Astrocyte (in vitro differentiated cells and primary cell): ENCODE data around the gene STX17. TPM values are rescaled to one million over a fixed set of nuclear protein-coding genes. Genes with fewer than 3 reads are reported as not detected.

Source experiments
- DNase-seq: peaks from one replicate; pipeline ENCODE4 v3.0.0-alpha.2; 2010; ENCODE audit warnings: low read depth
- FAIRE-seq: peaks from 2 replicates; lab custom pipeline; 2011; peaks lifted over from hg19 to GRCh38; lab: Jason Lieb, UNC
- H2AFZ ChIP-seq: 2 replicates; pipeline ENCODE4 v1.6.0; 2012; ENCODE audit warnings: low read depth, low read length, inconsistent platforms
- H3K27ac ChIP-seq: 2 replicates; pipeline ENCODE4 v1.5.1; 2011; ENCODE audit warnings: low read depth, low read length, inconsistent platforms
- H3K27me3 ChIP-seq: 2 replicates; pipeline ENCODE4 v1.6.0; 2011; ENCODE audit warnings: low read length, inconsistent platforms; ENCODE audit not compliant: insufficient read depth
- H3K36me3 ChIP-seq: 2 replicates; pipeline ENCODE4 v1.5.1; 2011; ENCODE audit warnings: low read length, inconsistent platforms; ENCODE audit not compliant: insufficient read depth
- H3K4me1 ChIP-seq: 2 replicates; pipeline ENCODE4 v1.5.1; 2011; ENCODE audit warnings: low read length, inconsistent platforms; ENCODE audit not compliant: insufficient read depth
- H3K4me2 ChIP-seq: 2 replicates; pipeline ENCODE4 v1.6.0; 2012; ENCODE audit warnings: low read length, inconsistent platforms
- H3K4me3 ChIP-seq: 2 replicates; pipeline ENCODE4 v1.5.1; 2011; ENCODE audit warnings: low read depth, mild to moderate bottlenecking, low read length, inconsistent platforms; ENCODE audit not compliant: insufficient read depth
- H3K79me2 ChIP-seq: 2 replicates; pipeline ENCODE4 v1.6.0; 2012; ENCODE audit warnings: mild to moderate bottlenecking, low read length, inconsistent platforms; ENCODE audit not compliant: insufficient read depth
- H3K9ac ChIP-seq: 2 replicates; pipeline ENCODE4 v1.6.0; 2012; ENCODE audit warnings: mild to moderate bottlenecking, low read length, inconsistent platforms
- H3K9me3 ChIP-seq: 2 replicates; pipeline ENCODE4 v1.5.1; 2012; ENCODE audit warnings: low read depth, mild to moderate bottlenecking, low read length, inconsistent platforms; ENCODE audit not compliant: insufficient read depth
- H4K20me1 ChIP-seq: 2 replicates; pipeline ENCODE4 v1.6.0; 2012; ENCODE audit warnings: low read length, inconsistent platforms; ENCODE audit not compliant: insufficient read depth
- H3K27ac Mint-ChIP-seq: one replicate; pipeline ENCODE4 v1.8.0; 2021; ENCODE audit warnings: mild to moderate bottlenecking, mixed read lengths; ENCODE audit not compliant: unreplicated experiment
- H3K27me3 Mint-ChIP-seq: one replicate; pipeline ENCODE4 v1.8.0; 2021; ENCODE audit warnings: low read depth, mixed read lengths; ENCODE audit not compliant: unreplicated experiment
- H3K36me3 Mint-ChIP-seq: one replicate; pipeline ENCODE4 v1.8.0; 2021; ENCODE audit warnings: low read depth, mixed read lengths; ENCODE audit not compliant: unreplicated experiment
- H3K4me1 Mint-ChIP-seq: one replicate; pipeline ENCODE4 v1.8.0; 2021; ENCODE audit warnings: low read depth, mixed read lengths; ENCODE audit not compliant: unreplicated experiment
- H3K4me3 Mint-ChIP-seq: one replicate; pipeline ENCODE4 v1.8.0; 2021; ENCODE audit warnings: mild to moderate bottlenecking, moderate library complexity, mixed read lengths; ENCODE audit not compliant: unreplicated experiment
- H3K9me3 Mint-ChIP-seq: one replicate; pipeline ENCODE4 v1.8.0; 2021; ENCODE audit warnings: mild to moderate bottlenecking, mixed read lengths; ENCODE audit not compliant: unreplicated experiment
- CTCF ChIP-seq: IDR thresholded peaks from 2 replicates; pipeline ENCODE4 v1.5.1; 2011; ENCODE audit warnings: low read depth, mild to moderate bottlenecking, inconsistent platforms, low read length, moderate library complexity; ENCODE audit not compliant: insufficient read depth
- EZH2 ChIP-seq: IDR thresholded peaks from 2 replicates; pipeline ENCODE4 v1.6.1; 2012; ENCODE audit warnings: mild to moderate bottlenecking, low read length, inconsistent platforms; ENCODE audit not compliant: insufficient read depth
- total RNA-seq: library from RNA; stranded (reverse); gene quantifications from 2 replicates; pipeline ENCODE4 v1.2.1, GENCODE V29; 2021

Gene STX17
- total RNA-seq, 1 donor from 2014 or later, result 28.3 TPM

GRCh38 chr9:99868845-99869244, 37.6 kb upstream of the STX17 start:
- no peaks in the 10 kb centered on the region for H3K27me3 ChIP-seq
- H3K4me3 Mint-ChIP-seq, result no peak overlapping the region
- no peaks in the 10 kb centered on the region for H3K79me2 ChIP-seq
- H3K27me3 Mint-ChIP-seq, result no peaks in the 10 kb centered on the region
- no peak overlapping the region for H3K27ac Mint-ChIP-seq
- H2AFZ ChIP-seq, result no peak overlapping the region
- peaks cover 2% of the 10 kb centered on the region for H4K20me1 ChIP-seq
- TF ChIP-seq EZH2 (no peak), CTCF (no peak)
- peaks cover 41% of the 10 kb centered on the region for H3K4me1 Mint-ChIP-seq
- H3K9me3 Mint-ChIP-seq, result no peaks in the 10 kb centered on the region
- peaks cover 10% of the 10 kb centered on the region for H3K4me1 ChIP-seq
- DNase-seq (no peak), FAIRE-seq (peak; percentile 55)
- H3K9me3 ChIP-seq, result no peaks in the 10 kb centered on the region
- H3K9ac ChIP-seq, result no peak overlapping the region
- no peak overlapping the region for H3K4me2 ChIP-seq
- no peak overlapping the region for H3K4me3 ChIP-seq
- no peaks in the 10 kb centered on the region for H3K36me3 ChIP-seq
- H3K36me3 Mint-ChIP-seq, result no peaks in the 10 kb centered on the region
- no peak overlapping the region for H3K27ac ChIP-seq

GRCh38 chr9:99870126-99870525, 36.3 kb upstream of the STX17 start:
- H3K4me1 Mint-ChIP-seq, result peaks cover 51% of the 10 kb centered on the region

More at GRCh38 chr9:99870126-99870525, 36.3 kb upstream of the STX17 start:
- Histone ChIP-seq H3K9me3 (no peaks in the 10 kb centered on the region), H3K9ac (no peak overlapping the region), H3K27ac (no peak overlapping the region), H3K4me2 (peak overlapping the region; percentile 15), H3K27me3 (peaks cover 3% of the 10 kb centered on the region), H3K79me2 (no peaks in the 10 kb centered on the region), H4K20me1 (peaks cover 6% of the 10 kb centered on the region), H2AFZ (no peak overlapping the region), H3K4me1 (peaks cover 14% of the 10 kb centered on the region), H3K4me3 (no peak overlapping the region), H3K36me3 (no peaks in the 10 kb centered on the region)
- Mint-ChIP-seq H3K27ac (peak overlapping the region; percentile 67), H3K4me3 (no peak overlapping the region), H3K27me3 (no peaks in the 10 kb centered on the region), H3K36me3 (no peaks in the 10 kb centered on the region), H3K9me3 (no peaks in the 10 kb centered on the region)
- TF ChIP-seq CTCF (no peak), EZH2 (no peak)
- DNase-seq (peak; percentile 32), FAIRE-seq (peak; percentile 26)
